Caco-2 (cell line): Measurements from ENCODE around the gene TAC4. TPM values are rescaled to one million over a fixed set of nuclear protein-coding genes. Genes with fewer than 3 reads are reported as not detected.

Source experiments
- BruUV-seq: library from RNA; stranded (reverse); fragments of 400-500 nt; replicated peaks from 2 replicates; lab custom pipeline; 2021; lab: Mats Ljungman, UMichigan
- CTCF ChIA-PET: fragments of 300-600 bp; sonication (Branson Sonifier 250); formaldehyde crosslinking; loops from one replicate; lab custom pipeline; 2022; ENCODE audit warnings: antibody characterized with exemption; lab: Charles Lee
- POLR2A ChIA-PET: fragments of 300-600 bp; sonication (Branson Sonifier 250); formaldehyde crosslinking; loops from one replicate; lab custom pipeline; 2022; ENCODE audit warnings: antibody characterized with exemption; lab: Charles Lee
- DNase-seq, 2 experiments: peaks; one replicate each; pipeline versions ENCODE4 v3.0.0 to v3.0.0-alpha.2; 2020 to 2022
- H3K27me3 ChIP-seq: replicated peaks from 2 replicates; pipeline ENCODE4 v1.6.0; 2011; ENCODE audit warnings: low read length; ENCODE audit not compliant: control insufficient read depth, insufficient read depth
- H3K36me3 ChIP-seq: 2 replicates; pipeline ENCODE4 v1.5.1; 2011; ENCODE audit warnings: low read length; ENCODE audit not compliant: control insufficient read depth, insufficient read depth
- H3K4me1 ChIP-seq: fragments of 250-450 bp; sonication (Bioruptor Pico); 2 replicates; pipeline ENCODE4 v1.5.1; 2020; ENCODE audit warnings: mild to moderate bottlenecking
- H3K4me3 ChIP-seq: 2 replicates; pipeline ENCODE4 v1.5.1; 2011; ENCODE audit warnings: low read depth, mild to moderate bottlenecking, control low read depth, low read length
- H3K9me3 ChIP-seq: fragments of 250-450 bp; sonication (Bioruptor Pico); 2 replicates; pipeline ENCODE4 v1.5.1; 2020; ENCODE audit warnings: mild to moderate bottlenecking, moderate library complexity
- H3K27ac Mint-ChIP-seq: one replicate; pipeline ENCODE4 v1.8.0; 2022; ENCODE audit warnings: mixed read lengths; ENCODE audit not compliant: unreplicated experiment
- H3K27me3 Mint-ChIP-seq: one replicate; pipeline ENCODE4 v1.8.0; 2022; ENCODE audit warnings: mixed read lengths; ENCODE audit not compliant: insufficient read depth, unreplicated experiment
- H3K36me3 Mint-ChIP-seq: one replicate; pipeline ENCODE4 v1.8.0; 2022; ENCODE audit warnings: mild to moderate bottlenecking, mixed read lengths; ENCODE audit not compliant: insufficient read depth, unreplicated experiment
- H3K4me1 Mint-ChIP-seq: one replicate; pipeline ENCODE4 v1.8.0; 2022; ENCODE audit warnings: low read depth, mixed read lengths; ENCODE audit not compliant: unreplicated experiment
- H3K4me3 Mint-ChIP-seq: one replicate; pipeline ENCODE4 v1.8.0; 2022; ENCODE audit warnings: mild to moderate bottlenecking, moderate library complexity, mixed read lengths; ENCODE audit not compliant: unreplicated experiment
- H3K9me3 Mint-ChIP-seq: one replicate; pipeline ENCODE4 v1.8.0; 2022; ENCODE audit warnings: mixed read lengths; ENCODE audit not compliant: unreplicated experiment
- intact Hi-C: fragments of 100-400 bp; cut with micrococcal nuclease; formaldehyde crosslinking; loops from one replicate; pipeline ENCODE4 v1.10.0; 2022; ENCODE audit not compliant: unreplicated experiment
- total RNA-seq: library from RNA; stranded (reverse); gene quantifications from 2 replicates; pipeline ENCODE4 v1.2.3, GENCODE V29; 2022
- TF ChIP-seq, protein P1 (sequence below), 2 experiments: fragments of 200-600 bp in 1 of 2; IDR thresholded peaks; 1 replicate in 1 of 2; 2 replicates in 1 of 2; pipeline versions ENCODE4 v1.5.1 to v1.8.0; 2011 to 2022; ENCODE audit warnings: antibody characterized with exemption in 1 of 2, control low read depth in 1 of 2, inconsistent platforms in 1 of 2, low read depth in 1 of 2, low read length in 1 of 2, mild to moderate bottlenecking in 1 of 2, moderate library complexity in 1 of 2; ENCODE audit not compliant: insufficient read depth in 1 of 2, severe bottlenecking in 1 of 2, unreplicated experiment in 1 of 2

TAC4 gene
- total RNA-seq, 1 experiment from 2014 or later: 17.1 TPM

GRCh38 chr17:49875685-49876084 lies 27.8 kb upstream of the TAC4 start:
- CTCF ChIA-PET: interaction anchor here (0.6 to 1.1 kb wide), 5 partner anchors 10 to 294 kb away, joined by 3 to 8 read pairs (median 6); no protein-coding TSS in a partner anchor
- Histone ChIP-seq H3K4me1 (peaks cover 27% of the 10 kb centered on the region), H3K9me3 (no peaks in the 10 kb centered on the region), H3K36me3 (no peaks in the 10 kb centered on the region), H3K4me3 (no peak overlapping the region), H3K27me3 (no peaks in the 10 kb centered on the region)
- POLR2A ChIA-PET: interaction anchor here (2.2 kb wide), 1 partner anchor 10 kb away, joined by 6 read pairs; no protein-coding TSS in a partner anchor
- no peak overlapping the region for H3K4me3 Mint-ChIP-seq
- intact Hi-C loops: no loop called here
- H3K4me1 Mint-ChIP-seq: peaks cover 7% of the 10 kb centered on the region
- H3K9me3 Mint-ChIP-seq: no peaks in the 10 kb centered on the region
- no TSS peak for BruUV-seq
- DNase-seq: no peak
- H3K36me3 Mint-ChIP-seq: no peaks in the 10 kb centered on the region
- H3K27me3 Mint-ChIP-seq: no peaks in the 10 kb centered on the region
- TF ChIP-seq, protein P1, sequence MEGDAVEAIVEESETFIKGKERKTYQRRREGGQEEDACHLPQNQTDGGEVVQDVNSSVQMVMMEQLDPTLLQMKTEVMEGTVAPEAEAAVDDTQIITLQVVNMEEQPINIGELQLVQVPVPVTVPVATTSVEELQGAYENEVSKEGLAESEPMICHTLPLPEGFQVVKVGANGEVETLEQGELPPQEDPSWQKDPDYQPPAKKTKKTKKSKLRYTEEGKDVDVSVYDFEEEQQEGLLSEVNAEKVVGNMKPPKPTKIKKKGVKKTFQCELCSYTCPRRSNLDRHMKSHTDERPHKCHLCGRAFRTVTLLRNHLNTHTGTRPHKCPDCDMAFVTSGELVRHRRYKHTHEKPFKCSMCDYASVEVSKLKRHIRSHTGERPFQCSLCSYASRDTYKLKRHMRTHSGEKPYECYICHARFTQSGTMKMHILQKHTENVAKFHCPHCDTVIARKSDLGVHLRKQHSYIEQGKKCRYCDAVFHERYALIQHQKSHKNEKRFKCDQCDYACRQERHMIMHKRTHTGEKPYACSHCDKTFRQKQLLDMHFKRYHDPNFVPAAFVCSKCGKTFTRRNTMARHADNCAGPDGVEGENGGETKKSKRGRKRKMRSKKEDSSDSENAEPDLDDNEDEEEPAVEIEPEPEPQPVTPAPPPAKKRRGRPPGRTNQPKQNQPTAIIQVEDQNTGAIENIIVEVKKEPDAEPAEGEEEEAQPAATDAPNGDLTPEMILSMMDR (IDR thresholded peaks at IDR 0.05; ENCODE audit: insufficient read depth in 1 of 2, low read depth in 1 of 2, low read length in 1 of 2, severe bottlenecking in 1 of 2, unreplicated experiment in 1 of 2): no peak
- H3K27ac Mint-ChIP-seq: no peak overlapping the region

DNA sequence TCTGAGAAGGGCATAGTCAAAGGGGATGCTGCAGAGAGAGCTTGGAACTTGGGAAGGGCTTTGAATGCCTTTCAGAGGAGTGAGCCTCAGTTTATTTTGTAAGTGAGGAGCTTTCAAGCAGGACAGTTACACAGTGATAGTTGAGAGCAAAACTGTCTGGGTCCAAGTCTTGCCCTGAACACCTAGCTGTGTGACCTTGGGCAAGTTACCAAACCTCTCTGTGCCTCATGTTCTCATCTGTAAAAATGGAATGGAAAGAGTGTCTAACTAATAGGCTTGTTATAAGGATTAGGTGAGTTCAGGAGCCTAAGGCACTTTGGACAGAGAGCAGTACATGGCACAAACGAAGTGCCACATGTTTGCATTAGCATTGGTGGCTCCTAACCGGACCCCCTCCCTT lies 27.0 kb upstream of the TAC4 start:
- no TSS peak for BruUV-seq
- Mint-ChIP-seq H3K27me3 (no peaks in the 10 kb centered on the region), H3K36me3 (no peaks in the 10 kb centered on the region), H3K27ac (no peak overlapping the region), H3K4me1 (no peaks in the 10 kb centered on the region), H3K4me3 (no peak overlapping the region), H3K9me3 (no peaks in the 10 kb centered on the region)
- Histone ChIP-seq H3K27me3 (no peaks in the 10 kb centered on the region), H3K4me3 (no peak overlapping the region), H3K4me1 (peaks cover 20% of the 10 kb centered on the region), H3K9me3 (no peaks in the 10 kb centered on the region), H3K36me3 (no peaks in the 10 kb centered on the region)
- intact Hi-C loops: no loop called here
- ChIA-PET POLR2A (no interaction called here), CTCF (interaction anchor here (0.6 to 2.1 kb wide), 3 partner anchors 12 to 292 kb away, joined by 3 to 4 read pairs (median 4); no protein-coding TSS in a partner anchor)
- TF ChIP-seq, protein P1 (IDR thresholded peaks at IDR 0.05; ENCODE audit: insufficient read depth in 1 of 2, low read depth in 1 of 2, low read length in 1 of 2, severe bottlenecking in 1 of 2, unreplicated experiment in 1 of 2): no peak
- no peak for DNase-seq

DNA sequence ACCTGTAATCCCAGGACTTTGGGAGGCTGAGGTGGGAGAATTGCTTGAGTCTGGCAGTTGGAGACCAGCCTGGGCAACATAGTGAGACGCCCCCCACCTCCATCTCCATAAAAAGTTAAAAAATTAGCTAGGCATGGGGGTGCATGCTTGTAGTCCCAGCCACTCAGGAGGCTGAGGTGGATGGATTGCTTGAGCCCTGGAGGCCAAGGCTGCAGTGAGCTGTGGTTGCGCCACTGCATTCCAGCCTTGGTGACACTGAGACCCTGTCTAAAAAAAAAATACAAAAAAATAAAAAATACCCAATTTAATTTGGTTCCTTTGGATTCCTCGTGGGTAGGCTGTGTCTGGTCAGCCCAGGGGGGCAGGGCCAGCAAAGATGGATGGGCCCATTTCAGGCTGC lies 26.1 kb upstream of the TAC4 start:
- BruUV-seq: no TSS peak
- ChIA-PET POLR2A (interaction anchor here (0.7 kb wide), 1 partner anchor 121 kb away, joined by 3 read pairs; no protein-coding TSS in a partner anchor), CTCF (interaction anchor here (0.6 to 2.1 kb wide), 6 partner anchors 13 to 288 kb away, joined by 3 to 5 read pairs (median 4); no protein-coding TSS in a partner anchor)
- H3K36me3 Mint-ChIP-seq: no peaks in the 10 kb centered on the region
- no peak overlapping the region for H3K4me3 Mint-ChIP-seq
- peak overlapping the region; percentile 22 for H3K27ac Mint-ChIP-seq
- no peaks in the 10 kb centered on the region for H3K36me3 ChIP-seq
- H3K9me3 ChIP-seq: no peaks in the 10 kb centered on the region
- TF ChIP-seq, protein P1 (IDR thresholded peaks at IDR 0.05; ENCODE audit: insufficient read depth in 1 of 2, low read depth in 1 of 2, low read length in 1 of 2, severe bottlenecking in 1 of 2, unreplicated experiment in 1 of 2): no peak
- peaks cover 3% of the 10 kb centered on the region for H3K4me1 Mint-ChIP-seq
- H3K4me1 ChIP-seq: peaks cover 14% of the 10 kb centered on the region
- H3K27me3 ChIP-seq: no peaks in the 10 kb centered on the region
- no peaks in the 10 kb centered on the region for H3K9me3 Mint-ChIP-seq
- H3K27me3 Mint-ChIP-seq: no peaks in the 10 kb centered on the region
- DNase-seq: no peak
- intact Hi-C loops: no loop called here
- H3K4me3 ChIP-seq: no peak overlapping the region
